Endothelial cell of umbilical vein (primary cell): ENCODE data around the gene HNRNPA1L2. TPM values are rescaled to one million over a fixed set of nuclear protein-coding genes. Genes with fewer than 3 reads are reported as not detected.
A peak's percentile ranks its signal among the peaks of the same experiment; 100 is the strongest.
"Not testable (repeated sequence)": the region's sequence is repeated elsewhere in the genome, so short reads cannot be mapped to it uniquely, and the experiment has no call there.

ENCODE experiments used
- BruUV-seq: library from RNA; stranded (reverse); fragments of 400-500 nt; replicated peaks from 2 replicates; lab custom pipeline; 2021; lab: Mats Ljungman, UMichigan
- CTCF ChIA-PET: fragments of 300-600, 350-600 bp; sonication (Branson Sonifier 250); formaldehyde crosslinking; loops from one replicate; lab custom pipeline; 2021; ENCODE audit warnings: antibody characterized with exemption, inconsistent platforms; lab: Charles Lee
- POLR2A ChIA-PET: fragments of 300-600, 350-600 bp; sonication (Branson Sonifier 250); formaldehyde crosslinking; loops from one replicate; lab custom pipeline; 2021; ENCODE audit warnings: antibody characterized with exemption, inconsistent platforms; lab: Charles Lee
- DNase-seq: peaks from one replicate; pipeline ENCODE4 v3.0.0-alpha.2; 2011; ENCODE audit warnings: low read depth, low spot score
- FAIRE-seq: peaks from 2 replicates; lab custom pipeline; 2011; peaks lifted over from hg19 to GRCh38; lab: Jason Lieb, UNC
- H2AFZ ChIP-seq: 2 replicates; pipeline ENCODE4 v1.6.0; 2012; ENCODE audit warnings: low read depth, low read length, control low read depth, inconsistent platforms
- H3K27ac ChIP-seq: 2 replicates; pipeline ENCODE4 v1.5.1; 2011; ENCODE audit warnings: low read depth, mild to moderate bottlenecking, control low read depth, low read length, moderate library complexity; ENCODE audit not compliant: insufficient read depth
- H3K27me3 ChIP-seq, 2 experiments: 2 replicates each; pipeline versions ENCODE4 v1.6.0 to v1.6.1; 2011; ENCODE audit warnings: low read length in 2 of 2, mixed read lengths in 1 of 2; ENCODE audit not compliant: control insufficient read depth in 2 of 2, insufficient read depth in 2 of 2
- H3K36me3 ChIP-seq, 2 experiments: 2 replicates in 1 of 2; 3 replicates in 1 of 2; pipeline ENCODE4 v1.5.1; 2011; ENCODE audit warnings: low read length in 2 of 2, mild to moderate bottlenecking in 1 of 2, moderate library complexity in 1 of 2; ENCODE audit not compliant: control insufficient read depth in 2 of 2, insufficient read depth in 2 of 2; ENCODE audit errors: extremely low read depth in 1 of 2
- H3K4me1 ChIP-seq: 3 replicates; pipeline ENCODE4 v1.5.1; 2011; ENCODE audit warnings: mild to moderate bottlenecking, low read length; ENCODE audit not compliant: control insufficient read depth, insufficient read depth; ENCODE audit errors: extremely low read depth
- H3K4me2 ChIP-seq: 2 replicates; pipeline ENCODE4 v1.6.1; 2011; ENCODE audit warnings: low read length, control low read depth, mixed read lengths; ENCODE audit not compliant: insufficient read depth
- H3K4me3 ChIP-seq, 3 experiments: fragments of 200-600 bp in 1 of 3; sonication (generic), shearing (Covaris generic) in 1 of 3; replicated peaks in 1 of 3; 2 replicates each; pipeline ENCODE4 v1.5.1; 2011 to 2016; ENCODE audit warnings: control low read depth in 3 of 3, low read length in 3 of 3, mild to moderate bottlenecking in 2 of 3, inconsistent platforms in 1 of 3, low read depth in 1 of 3, moderate library complexity in 1 of 3; ENCODE audit not compliant: insufficient read depth in 1 of 3
- H3K79me2 ChIP-seq: 2 replicates; pipeline ENCODE4 v1.6.0; 2012; ENCODE audit warnings: low read length, inconsistent platforms; ENCODE audit not compliant: control insufficient read depth, insufficient read depth
- H3K9ac ChIP-seq: replicated peaks from 2 replicates; pipeline ENCODE3; 2011; ENCODE audit warnings: low read length, control low read depth; ENCODE audit not compliant: insufficient read depth; ENCODE audit errors: extremely low read depth
- H3K9me1 ChIP-seq: replicated peaks from 3 replicates; pipeline ENCODE4 v1.6.0; 2011; ENCODE audit warnings: mild to moderate bottlenecking, low read length; ENCODE audit not compliant: control insufficient read depth, insufficient read depth; ENCODE audit errors: extremely low read depth
- H3K9me3 ChIP-seq: replicated peaks from 2 replicates; pipeline ENCODE4 v1.5.1; 2012; ENCODE audit warnings: low read length, inconsistent platforms; ENCODE audit not compliant: control insufficient read depth, insufficient read depth
- H4K20me1 ChIP-seq: replicated peaks from 2 replicates; pipeline ENCODE3; 2011; ENCODE audit warnings: mild to moderate bottlenecking, low read length; ENCODE audit not compliant: control insufficient read depth, insufficient read depth; ENCODE audit errors: extremely low read depth
- dilution Hi-C: fragments of 300-500 bp; cut with MboI; formaldehyde crosslinking; loops from one replicate; pipeline ENCODE4 v1.15.0; 2019; ENCODE audit warnings: low sequenced_read_pairs; ENCODE audit not compliant: extremely low pct_ligation_motif_present
- intact Hi-C: fragments of 100-400 bp; cut with micrococcal nuclease; formaldehyde crosslinking; loops from one replicate; pipeline ENCODE4 v1.10.0; 2022
- polyA plus RNA-seq, 4 experiments: library from polyadenylated mRNA; depleted of rRNA in 3 of 4; stranded (reverse) in 3 of 4; unstranded in 1 of 4; fragments of >200 nt; gene quantifications; 2 replicates each; pipeline versions ENCODE4 v1.2.1 to v1.2.3, GENCODE V29; 2011 to 2012; ENCODE audit warnings: missing spikeins in 1 of 4
- total RNA-seq: library from RNA; stranded (reverse); gene quantifications from 2 replicates; pipeline ENCODE4 v1.2.3, GENCODE V29; 2021
- TF ChIP-seq, protein P1 (sequence below), 2 donors: IDR thresholded peaks; 1 replicate in 1 of 2; 2 replicates in 1 of 2; pipeline ENCODE4 v1.5.1; 2011; ENCODE audit warnings: low read length in 2 of 2, mild to moderate bottlenecking in 2 of 2, moderate library complexity in 2 of 2, control low read depth in 1 of 2, inconsistent platforms in 1 of 2, low read depth in 1 of 2; ENCODE audit not compliant: insufficient read depth in 1 of 2; ENCODE audit errors: extremely low read depth in 1 of 2

Gene HNRNPA1L2
- total and polyA plus RNA-seq, 2 donors (not counting 3 experiments of a cell fraction or from before 2014, with no cell fraction given) = 5.4 to 11.7 TPM

DNA sequence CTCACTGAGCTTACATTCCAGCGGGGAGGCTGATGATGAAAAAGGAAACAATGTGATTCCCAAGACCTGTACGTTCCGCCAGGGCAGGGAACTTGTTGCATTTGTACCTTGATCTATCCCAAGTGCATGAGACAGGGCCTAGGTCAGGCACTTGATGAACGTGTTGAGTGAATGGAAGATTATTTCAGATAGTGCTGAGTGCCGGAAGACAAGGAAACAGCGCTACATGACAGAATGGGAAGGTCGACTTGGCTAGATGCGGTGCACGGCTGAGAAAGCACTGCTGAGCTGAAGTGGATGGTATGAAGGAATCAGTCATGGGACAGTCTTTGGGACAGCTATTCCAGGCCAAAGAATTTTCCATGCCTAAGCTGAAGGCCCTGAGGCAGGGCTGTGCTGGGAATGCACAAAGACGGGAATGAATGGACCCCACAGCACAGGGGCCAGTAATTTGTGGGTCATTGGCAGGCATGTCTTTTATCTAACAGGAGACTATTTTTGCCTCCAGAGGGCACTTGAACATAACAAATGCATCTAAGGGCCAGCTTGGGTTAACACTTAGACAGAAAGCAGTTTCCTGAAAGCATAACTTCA, 33.1 kb upstream of the HNRNPA1L2 start:
- H3K4me2 ChIP-seq, H3K9me3 ChIP-seq, H3K9me1 ChIP-seq, H4K20me1 ChIP-seq, H3K4me3 ChIP-seq, H3K36me3 ChIP-seq, H3K9ac ChIP-seq, H3K27me3 ChIP-seq, BruUV-seq, H3K27ac ChIP-seq, POLR2A ChIA-PET, dilution Hi-C loops: not testable (repeated sequence)
- intact Hi-C loops = loop anchor here (1.0 to 2.0 kb wide), 5 partner anchors 44 to 359 kb away; partner anchors contain the start of gene SUGT1
- peaks cover 11% of the 10 kb centered on the region for H3K4me1 ChIP-seq
- peak overlapping the region; percentile 50 for H2AFZ ChIP-seq
- FAIRE-seq (peak; percentile 37), DNase-seq (peak; percentile 58)
- CTCF ChIA-PET = interaction anchor here (0.8 to 2.8 kb wide), 12 partner anchors 8 to 361 kb away, joined by 3 to 37 read pairs (median 8); partner anchors contain the start of gene SUGT1
- H3K79me2 ChIP-seq = peaks cover 17% of the 10 kb centered on the region
- TF ChIP-seq, protein P1, sequence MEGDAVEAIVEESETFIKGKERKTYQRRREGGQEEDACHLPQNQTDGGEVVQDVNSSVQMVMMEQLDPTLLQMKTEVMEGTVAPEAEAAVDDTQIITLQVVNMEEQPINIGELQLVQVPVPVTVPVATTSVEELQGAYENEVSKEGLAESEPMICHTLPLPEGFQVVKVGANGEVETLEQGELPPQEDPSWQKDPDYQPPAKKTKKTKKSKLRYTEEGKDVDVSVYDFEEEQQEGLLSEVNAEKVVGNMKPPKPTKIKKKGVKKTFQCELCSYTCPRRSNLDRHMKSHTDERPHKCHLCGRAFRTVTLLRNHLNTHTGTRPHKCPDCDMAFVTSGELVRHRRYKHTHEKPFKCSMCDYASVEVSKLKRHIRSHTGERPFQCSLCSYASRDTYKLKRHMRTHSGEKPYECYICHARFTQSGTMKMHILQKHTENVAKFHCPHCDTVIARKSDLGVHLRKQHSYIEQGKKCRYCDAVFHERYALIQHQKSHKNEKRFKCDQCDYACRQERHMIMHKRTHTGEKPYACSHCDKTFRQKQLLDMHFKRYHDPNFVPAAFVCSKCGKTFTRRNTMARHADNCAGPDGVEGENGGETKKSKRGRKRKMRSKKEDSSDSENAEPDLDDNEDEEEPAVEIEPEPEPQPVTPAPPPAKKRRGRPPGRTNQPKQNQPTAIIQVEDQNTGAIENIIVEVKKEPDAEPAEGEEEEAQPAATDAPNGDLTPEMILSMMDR (IDR thresholded peaks at IDR 0.05; ENCODE audit: extremely low read depth in 1 of 2, insufficient read depth in 1 of 2, low read depth in 1 of 2, low read length in 2 of 2) = peak; percentile 5 to 28

DNA sequence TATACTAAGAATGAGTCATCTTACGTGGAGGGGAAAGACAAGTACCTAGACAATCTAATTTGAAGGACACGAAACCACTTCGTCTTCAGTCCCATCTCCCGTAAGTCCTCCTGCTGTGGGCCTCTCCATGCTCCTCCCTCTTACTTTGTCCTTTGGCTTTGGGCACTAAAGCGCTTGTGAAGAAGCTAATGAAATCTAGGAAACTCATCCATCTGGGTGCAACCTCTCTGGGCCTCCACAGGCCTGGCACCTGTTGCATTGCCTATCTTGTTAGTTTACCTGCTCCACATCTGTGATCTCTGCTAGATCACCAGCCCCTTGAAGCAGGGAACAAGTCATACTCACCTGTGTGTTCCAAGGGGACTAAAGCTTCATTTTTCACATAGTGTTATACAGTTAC, 32.1 kb upstream of the HNRNPA1L2 start:
- BruUV-seq, dilution Hi-C loops, FAIRE-seq, H3K27me3 ChIP-seq, H3K4me1 ChIP-seq, H3K27ac ChIP-seq, H3K9ac ChIP-seq, H3K4me3 ChIP-seq, H3K4me2 ChIP-seq, H2AFZ ChIP-seq, H3K9me3 ChIP-seq, H3K36me3 ChIP-seq, POLR2A ChIA-PET, H4K20me1 ChIP-seq, DNase-seq, H3K9me1 ChIP-seq, intact Hi-C loops: not testable (repeated sequence)
- H3K79me2 ChIP-seq = peaks cover 15% of the 10 kb centered on the region
- CTCF ChIA-PET = interaction anchor here (1.0 to 2.8 kb wide), 4 partner anchors 55 to 358 kb away, joined by 3 to 16 read pairs (median 5); no protein-coding TSS in a partner anchor
